T-helper 2 cell treated with Interferon-gamma antibody and Interleukin-4, amounts not matched to agents 100 ng/mL and 5 ng/mL, for 36 hours (primary cell): ENCODE measurements around the gene SERPINA1. TPM values are rescaled to one million over a fixed set of nuclear protein-coding genes. Genes with fewer than 3 reads are reported as not detected.

Experiments
- intact Hi-C: fragments of 100-400 bp; cut with micrococcal nuclease; formaldehyde crosslinking; loops from one replicate; pipeline ENCODE4 v1.15.1; 2023
- total RNA-seq: library from RNA; stranded (reverse); gene quantifications from 2 replicates; pipeline ENCODE4 v1.2.3, GENCODE V29; 2022

SERPINA1 gene
- total RNA-seq, 1 donor from 2014 or later = 0.16 TPM

DNA sequence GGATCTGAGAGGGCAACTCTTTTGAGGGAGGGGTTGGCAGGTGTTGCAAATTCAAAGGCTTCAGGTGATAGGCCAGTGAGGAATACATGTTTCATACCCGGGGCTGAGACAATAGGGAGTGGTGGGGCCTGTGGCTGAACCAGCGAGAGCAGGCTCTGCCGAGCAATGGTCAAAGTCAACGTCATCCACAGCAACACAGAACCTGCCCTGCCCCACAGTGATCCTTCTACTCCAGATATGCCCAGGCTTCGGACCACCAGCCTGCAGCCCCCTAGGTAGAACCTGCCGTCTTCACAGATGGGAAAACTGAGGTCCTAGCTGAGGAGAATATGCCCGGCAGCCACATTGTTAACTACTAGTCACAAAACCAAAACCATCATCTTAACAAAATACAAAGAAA lies 4.1 kb downstream of the SERPINA1 start:
- intact Hi-C loops = no loop called here

DNA sequence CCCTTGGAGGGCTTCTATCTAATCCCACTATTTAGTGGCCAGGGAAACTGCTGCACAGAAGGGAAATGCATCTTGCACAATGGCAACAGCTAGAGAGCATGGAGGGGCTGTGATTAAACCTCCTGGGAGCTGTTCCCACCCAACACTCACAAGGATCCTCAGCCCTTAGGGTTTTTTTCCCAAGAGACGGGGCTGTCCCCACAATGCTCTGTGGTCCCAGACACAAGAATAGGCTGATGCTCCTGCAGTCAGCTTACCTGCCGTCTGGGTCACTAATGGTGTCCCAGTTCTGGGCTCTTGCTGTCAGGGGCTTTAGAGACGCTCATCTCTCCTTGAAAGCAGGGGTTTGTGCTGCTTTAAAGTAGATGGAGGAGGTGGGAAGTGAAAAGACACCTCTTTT lies 4.6 kb downstream of the SERPINA1 start:
- intact Hi-C loops = no loop called here

DNA sequence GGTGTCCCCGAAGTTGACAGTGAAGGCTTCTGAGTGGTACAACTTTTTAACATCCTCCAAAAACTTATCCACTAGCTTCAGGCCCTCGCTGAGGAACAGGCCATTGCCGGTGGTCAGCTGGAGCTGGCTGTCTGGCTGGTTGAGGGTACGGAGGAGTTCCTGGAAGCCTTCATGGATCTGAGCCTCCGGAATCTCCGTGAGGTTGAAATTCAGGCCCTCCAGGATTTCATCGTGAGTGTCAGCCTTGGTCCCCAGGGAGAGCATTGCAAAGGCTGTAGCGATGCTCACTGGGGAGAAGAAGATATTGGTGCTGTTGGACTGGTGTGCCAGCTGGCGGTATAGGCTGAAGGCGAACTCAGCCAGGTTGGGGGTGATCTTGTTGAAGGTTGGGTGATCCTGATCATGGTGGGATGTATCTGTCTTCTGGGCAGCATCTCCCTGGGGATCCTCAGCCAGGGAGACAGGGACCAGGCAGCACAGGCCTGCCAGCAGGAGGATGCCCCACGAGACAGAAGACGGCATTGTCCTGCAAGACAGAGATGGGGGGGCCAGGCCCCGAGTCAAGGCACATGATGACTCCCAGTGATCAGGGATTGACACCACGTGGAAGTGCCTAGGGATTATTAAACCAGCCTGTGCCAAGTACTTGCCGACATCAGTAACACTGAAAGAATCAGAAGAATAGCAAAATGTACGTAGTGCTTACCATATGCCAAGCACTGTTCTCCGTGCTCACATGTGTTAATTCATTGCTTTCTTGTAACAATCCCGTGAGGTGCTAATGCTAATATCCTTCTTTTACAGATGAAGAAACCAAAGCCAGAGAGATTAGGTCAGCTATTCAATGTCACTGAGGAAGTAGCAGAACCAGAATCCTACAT lies 5.4 kb downstream of the SERPINA1 start:
- intact Hi-C loops = no loop called here

DNA sequence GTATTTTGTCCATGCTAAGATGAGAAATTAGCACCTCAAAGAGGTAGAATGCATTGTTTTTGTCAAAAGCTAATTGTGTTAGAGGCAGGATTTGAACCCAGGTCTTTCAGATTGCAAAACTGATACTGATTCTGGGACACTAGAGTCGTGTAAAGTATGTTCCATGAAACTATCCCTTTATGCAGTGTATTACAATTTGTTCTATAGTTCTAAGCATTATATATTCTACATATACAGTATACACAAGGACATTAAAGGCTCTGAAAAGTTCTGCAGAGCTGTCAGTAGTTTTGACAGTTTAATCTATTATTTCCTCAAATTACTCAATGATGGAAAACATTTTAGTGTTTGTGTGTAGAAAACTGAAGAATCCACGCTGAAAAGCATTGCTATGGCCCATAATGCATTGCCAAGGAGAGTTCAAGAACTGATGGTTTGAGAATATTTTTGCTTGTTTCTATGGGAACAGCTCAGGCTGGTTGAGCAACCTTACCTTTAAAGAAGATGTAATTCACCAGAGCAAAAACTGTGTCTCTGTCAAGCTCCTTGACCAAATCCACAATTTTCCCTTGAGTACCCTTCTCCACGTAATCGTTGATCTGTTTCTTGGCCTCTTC lies 6.2 kb downstream of the SERPINA1 start:
- intact Hi-C loops = no loop called here

DNA sequence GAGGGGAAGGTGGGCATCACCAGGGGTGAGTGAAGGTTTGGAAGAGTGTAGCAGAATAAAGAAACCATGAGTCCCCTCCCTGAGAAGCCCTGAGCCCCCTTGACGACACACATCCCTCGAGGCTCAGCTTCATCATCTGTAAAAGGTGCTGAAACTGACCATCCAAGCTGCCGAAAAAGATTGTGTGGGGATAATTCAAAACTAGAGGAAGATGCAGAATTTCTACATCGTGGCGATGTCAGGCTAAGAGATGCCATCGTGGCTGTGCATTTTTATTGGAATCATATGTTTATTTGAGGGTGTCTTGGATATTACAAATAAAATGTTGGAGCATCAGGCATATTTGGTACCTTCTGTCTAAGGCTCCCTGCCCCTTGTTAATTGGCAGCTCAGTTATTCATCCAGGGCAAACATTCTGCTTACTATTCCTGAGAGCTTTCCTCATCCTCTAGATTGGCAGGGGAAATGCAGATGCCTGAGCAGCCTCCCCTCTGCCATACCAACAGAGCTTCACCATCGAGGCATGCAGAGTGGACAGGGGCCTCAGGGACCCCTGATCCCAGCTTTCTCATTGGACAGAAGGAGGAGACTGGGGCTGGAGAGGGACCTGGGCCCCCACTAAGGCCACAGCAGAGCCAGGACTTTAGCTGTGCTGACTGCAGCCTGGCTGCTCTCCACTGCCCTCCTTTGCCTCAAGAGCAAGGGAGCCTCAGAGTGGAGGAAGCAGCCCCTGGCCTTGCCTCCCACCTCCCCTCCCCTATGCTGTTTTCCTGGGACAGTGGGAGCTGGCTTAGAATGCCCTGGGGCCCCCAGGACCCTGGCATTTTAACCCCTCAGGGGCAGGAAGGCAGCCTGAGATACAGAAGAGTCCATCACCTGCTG lies 7.0 kb downstream of the SERPINA1 start:
- intact Hi-C loops = no loop called here

DNA sequence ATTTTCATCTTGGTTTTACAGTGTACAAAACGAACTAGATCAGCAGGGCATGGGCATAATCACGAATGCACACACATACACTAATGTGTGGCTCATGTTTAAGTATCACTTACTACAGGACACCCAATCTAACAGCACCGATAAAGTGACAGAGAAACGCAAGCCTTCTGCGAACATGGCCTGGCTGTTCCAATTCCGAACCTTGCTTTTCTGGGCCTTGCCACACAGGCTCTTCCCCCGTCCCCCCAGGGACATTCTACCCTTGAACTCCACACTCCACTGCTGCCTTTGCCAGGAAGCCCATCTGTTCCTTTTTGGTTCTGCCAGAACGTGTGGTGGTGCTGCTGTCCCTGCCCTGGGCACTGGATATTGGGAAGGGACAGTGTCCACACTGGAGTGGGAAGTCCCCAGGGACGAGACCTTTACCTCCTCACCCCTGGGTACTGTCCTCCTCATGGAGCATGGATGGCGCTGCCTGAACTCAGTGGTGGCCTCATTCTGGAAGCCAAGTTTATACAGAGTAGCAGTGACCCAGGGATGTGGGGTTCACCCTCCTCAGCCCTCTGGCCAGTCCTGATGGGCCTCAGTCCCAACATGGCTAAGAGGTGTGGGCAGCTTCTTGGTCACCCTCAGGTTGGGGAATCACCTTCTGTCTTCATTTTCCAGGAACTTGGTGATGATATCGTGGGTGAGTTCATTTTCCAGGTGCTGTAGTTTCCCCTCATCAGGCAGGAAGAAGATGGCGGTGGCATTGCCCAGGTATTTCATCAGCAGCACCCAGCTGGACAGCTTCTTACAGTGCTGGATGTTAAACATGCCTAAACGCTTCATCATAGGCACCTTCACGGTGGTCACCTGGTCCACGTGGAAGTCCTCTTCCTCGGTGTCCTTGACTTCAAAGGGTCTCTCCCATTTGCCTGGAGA lies 7.9 kb downstream of the SERPINA1 start:
- intact Hi-C loops = loop anchor here (1.0 kb wide), 1 partner anchor 17 kb away; no protein-coding TSS in a partner anchor

DNA sequence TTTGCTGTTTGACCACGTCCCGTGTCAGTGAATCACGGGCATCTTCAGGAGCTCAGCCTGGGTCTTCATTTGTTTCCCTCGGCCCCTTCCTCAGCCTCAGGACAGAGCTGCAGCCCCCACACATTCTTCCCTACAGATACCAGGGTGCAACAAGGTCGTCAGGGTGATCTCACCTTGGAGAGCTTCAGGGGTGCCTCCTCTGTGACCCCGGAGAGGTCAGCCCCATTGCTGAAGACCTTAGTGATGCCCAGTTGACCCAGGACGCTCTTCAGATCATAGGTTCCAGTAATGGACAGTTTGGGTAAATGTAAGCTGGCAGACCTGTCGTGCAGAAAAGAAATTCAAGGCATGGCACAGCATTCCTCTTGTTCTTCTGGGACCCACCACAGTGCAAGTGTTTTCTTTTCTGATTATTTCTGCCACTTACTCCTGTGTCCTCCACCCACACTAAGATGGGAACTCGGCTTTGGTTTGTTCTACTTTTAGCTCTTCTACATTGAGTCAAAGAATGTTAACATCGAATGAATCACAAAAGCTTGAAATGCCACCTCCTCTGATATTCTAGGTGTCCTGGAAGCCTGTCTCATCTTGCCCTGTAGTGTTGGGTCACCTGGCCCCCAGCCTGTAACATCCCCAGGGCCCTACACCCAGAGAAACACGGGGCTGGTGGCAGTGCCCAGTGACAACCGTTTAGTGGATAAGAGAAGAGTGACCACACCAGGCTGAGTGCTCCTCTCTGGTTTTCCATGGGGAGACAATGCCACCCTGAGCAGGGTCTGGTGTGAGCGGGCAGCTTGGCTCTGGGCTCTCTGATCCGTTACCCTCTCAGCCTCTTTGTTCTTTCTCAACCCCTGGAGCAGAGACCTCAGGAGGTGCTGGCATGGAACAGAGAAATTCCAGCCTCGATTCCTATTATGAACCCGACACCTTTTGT lies 8.8 kb downstream of the SERPINA1 start:
- intact Hi-C loops = loop anchor here (1.0 kb wide), 1 partner anchor 16 kb away; no protein-coding TSS in a partner anchor

DNA sequence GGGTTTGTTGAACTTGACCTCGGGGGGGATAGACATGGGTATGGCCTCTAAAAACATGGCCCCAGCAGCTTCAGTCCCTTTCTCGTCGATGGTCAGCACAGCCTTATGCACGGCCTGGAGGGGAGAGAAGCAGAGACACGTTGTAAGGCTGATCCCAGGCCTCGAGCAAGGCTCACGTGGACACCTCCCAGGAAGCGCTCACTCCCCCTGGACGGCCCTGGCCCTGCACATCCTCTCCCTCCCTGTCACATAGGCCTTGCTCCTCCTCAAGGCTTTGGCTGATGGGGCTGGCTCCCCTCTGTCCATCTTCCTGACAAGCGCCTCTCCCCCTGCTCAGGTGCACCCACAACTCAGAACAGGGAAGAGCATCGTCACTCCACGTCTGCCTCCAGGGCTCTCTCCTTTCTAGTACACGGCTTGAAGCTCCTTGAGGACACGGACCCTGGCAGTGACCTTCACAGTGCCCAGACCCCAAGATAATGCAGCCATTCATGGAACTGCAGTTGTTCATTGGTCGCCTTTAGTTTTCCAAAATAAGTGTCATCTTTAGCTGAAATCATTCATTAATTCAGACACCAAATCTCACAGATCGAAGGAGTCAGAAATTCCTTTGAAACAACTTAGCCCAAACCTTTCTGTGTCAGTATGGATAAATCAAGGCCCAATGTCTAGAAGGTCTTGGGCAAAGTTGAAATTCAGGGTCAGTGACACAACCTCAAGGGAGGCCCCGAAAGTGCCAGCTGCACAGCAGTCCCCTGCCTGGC lies 9.7 kb downstream of the SERPINA1 start:
- intact Hi-C loops = no loop called here

DNA sequence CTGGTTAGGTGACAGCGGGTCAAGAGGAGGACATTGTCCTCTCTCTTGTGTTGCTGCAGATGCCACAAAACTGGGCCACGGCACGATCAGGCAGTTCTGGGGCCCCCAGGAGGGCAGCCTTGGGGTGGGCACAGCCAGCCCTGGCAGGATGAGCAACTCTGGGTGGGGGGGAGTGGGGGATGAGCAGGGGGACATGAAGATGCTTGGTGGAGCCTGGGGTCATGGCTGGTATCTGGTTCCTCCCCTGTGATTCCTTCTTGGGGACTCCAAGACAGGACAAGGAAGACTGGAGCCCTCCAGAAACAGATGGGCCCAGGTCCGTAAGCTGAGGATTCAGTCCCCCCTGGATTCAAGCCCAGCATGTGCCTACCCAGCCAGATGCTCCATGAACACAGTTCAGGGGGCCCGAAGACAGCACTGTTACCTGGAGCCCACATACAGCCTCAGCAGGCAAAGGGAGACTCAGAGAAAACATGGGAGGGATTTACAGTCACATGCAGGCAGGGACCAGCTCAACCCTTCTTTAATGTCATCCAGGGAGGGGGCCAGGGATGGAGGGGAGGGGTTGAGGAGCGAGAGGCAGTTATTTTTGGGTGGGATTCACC lies 10.4 kb downstream of the SERPINA1 start:
- intact Hi-C loops = no loop called here

DNA sequence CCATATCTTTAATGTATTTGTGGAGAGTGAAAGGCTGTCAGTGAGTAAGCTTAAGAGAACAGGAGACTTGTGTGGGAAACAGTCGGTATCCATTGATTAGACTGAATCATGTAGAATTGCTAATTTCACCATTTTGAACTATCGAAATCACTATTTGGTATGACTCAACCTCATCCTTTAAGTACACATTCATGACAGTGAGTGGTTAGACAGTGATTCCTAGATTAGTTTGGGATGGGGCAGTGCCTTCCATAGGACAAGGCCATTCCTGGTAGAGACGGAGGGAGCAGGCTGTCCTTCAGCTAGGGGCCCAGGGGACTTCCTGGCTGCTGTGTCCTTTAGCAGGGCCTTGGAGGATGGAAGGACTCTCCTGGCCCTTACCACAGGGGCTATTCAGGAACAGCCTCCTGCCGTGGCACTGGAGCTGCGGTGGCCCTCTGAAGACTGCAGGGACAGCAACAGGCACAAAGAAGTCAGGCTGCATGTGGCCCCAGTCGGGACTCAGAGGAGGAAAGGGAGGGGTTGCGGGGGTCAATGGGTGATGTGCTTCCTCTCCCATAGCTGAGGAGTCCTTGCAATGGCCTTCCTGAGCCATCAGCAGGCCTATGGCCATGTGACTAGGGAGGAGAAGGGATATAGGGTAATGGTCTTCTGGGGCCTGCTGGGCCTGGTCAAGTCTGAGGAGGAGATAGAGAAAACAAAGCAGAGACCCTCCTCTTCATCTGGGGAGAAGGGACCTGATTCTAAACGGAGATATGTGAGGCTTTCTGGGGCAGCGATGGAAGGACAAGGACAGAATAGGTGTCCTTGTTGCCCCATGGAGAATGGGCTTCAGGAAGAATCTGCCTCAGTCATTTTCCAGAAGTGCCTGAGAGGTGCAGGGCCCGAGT lies 11.2 kb downstream of the SERPINA1 start:
- intact Hi-C loops = no loop called here

DNA sequence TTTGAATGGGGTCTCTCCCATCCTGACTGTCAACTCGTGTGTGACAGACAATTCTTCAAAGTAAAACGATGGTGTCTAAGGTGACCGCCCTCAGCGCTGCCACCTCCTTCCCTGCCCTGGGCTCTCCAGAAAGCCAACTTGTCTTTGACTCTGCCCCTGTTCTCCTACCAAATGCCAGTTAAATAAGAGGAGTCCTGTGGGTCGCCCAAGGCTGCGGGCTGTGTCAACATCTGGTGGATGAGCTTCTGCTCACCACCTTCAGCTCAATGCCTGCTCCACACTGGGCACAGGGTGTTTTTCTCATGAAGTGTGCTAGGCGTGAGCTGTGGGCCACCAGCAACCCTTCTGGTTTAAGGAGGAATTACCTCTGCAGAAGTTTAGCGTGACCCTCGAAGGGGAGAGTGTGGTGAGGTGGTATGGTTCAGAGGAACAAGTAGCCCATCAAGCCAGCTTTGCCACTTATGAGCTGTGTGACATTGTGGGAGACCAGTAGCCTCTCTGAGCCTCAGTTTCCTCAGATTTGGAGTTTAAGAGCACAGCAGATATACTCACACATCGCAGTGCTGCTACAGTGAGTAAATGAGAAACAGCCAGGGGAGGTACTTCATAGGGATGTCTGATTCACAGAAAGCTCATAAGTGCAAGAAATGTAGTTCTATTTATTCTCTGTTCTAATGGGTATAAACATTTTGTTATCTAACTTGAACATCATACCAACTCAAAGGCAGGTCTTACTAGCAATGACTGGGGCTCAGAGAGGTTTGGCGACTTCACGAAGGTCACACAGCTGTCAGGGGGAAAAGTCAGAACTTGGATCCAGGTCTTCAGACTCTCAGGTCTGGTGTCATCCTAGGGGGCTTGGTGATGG lies 12.1 kb downstream of the SERPINA1 start:
- intact Hi-C loops = no loop called here

DNA sequence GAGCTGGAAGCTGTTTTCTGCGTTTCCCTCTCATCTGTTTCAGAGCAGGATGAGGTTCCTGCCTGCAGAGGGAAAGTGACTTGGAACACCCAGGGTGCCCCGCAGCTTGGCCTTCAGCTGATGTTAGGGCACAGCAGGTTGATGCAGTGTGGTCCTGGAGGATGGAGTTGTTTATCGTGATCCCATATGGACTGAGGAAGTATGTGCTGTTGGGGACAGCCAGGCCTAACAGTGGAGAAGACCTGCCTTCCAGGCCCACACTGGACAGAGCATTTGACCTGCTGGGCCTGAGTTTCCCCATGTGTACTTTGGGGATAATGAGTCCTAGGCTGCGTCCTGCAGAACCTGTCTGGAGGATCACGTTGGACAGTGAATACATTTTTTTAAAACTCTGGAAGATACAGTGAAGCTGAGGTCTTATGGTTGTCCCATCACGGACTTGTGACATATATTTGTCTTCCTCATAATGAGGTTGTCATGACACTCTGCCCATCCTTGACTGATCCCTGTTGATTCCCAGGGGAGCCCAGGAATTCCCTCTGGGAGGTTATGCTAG lies 12.8 kb downstream of the SERPINA1 start:
- intact Hi-C loops = no loop called here

DNA sequence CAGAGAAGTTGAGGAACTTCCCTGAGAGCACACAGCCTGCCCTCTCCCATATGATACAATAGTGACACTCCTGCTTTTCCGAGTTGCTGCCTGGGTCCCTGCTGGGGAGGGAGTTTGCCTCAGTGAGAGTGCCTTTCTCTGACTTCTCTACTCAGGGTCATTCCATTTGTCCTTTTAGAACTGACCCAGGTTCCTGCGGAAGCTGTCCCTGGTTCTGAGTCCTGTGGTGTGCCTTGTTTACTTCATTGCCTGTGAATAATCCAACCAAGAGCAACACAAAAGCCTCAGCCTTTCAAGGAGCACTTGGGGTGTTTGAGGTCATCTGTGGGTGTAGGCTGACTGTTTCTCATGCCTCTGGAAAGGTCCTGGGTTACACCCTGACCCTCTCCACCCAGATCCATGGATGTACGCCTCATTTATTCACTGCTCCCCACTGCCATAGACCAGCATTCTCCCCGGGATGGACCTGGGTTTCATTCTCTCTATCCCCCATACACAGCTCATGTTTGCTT lies 13.6 kb downstream of the SERPINA1 start:
- intact Hi-C loops = no loop called here

DNA sequence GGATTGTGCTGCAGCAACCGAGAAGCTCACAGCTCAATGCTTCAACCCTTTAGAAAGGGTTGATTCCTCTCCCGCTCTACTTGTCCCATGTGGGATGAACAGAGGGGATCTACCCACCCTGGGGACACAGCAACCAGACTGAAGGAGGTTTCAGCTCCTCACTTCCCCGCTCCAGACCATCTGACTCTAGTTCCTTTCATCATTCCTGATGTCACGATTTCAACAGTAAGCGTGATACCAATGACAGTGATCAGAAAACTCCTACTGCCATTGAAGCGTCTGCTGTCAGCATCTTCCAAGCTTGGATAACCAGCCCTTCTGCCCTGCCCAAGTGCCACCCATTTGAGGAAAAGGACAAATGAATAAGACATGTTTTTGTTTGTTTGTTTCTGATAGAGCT lies 14.3 kb downstream of the SERPINA1 start:
- intact Hi-C loops = no loop called here

DNA sequence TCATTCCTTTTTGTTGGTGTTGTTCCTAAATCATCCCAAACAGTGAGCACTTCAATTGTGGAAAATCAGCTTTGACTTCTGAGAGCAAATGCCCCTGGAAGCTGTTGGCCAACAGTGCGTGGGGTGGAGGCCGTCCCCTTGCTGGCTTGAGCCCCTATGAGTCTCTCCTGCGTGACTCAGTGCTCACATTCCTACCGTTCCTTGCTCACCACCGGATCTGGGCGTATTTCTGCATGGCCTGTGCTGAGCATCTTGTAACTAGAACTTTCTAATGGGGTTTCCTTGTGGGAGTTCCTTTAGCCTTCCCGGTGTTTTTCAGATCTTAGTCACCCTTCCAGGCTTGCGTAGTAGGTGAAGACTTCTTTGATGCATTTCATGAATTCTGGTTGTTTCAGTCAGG lies 14.7 kb downstream of the SERPINA1 start:
- intact Hi-C loops = no loop called here
